Measurements from ENCODE around the gene ZC3H12A. TPM values are rescaled to one million over a fixed set of nuclear protein-coding genes. Genes with fewer than 3 reads are reported as not detected.

Gene ZC3H12A
- total and polyA plus RNA-seq, 2 experiments from 2014 or later: 9.0 to 9.3 TPM

- no peak for TF ChIP-seq CTCF (conservative IDR thresholded peaks at IDR 0.05; ENCODE audit: low read depth in 2 of 2)
- TF ChIP-seq ETS1 (IDR thresholded peaks at IDR 0.05): no peak
- no peak for TF ChIP-seq EZH2 (IDR thresholded peaks at IDR 0.05; ENCODE audit: low read depth, unreplicated experiment)
- no peak for TF ChIP-seq STAT1 (IDR thresholded peaks at IDR 0.05; ENCODE audit: unreplicated experiment)
- no peak for TF ChIP-seq ZNF331 (CRISPR knock-in tag; IDR thresholded peaks at IDR 0.05; ENCODE audit: low read depth)
Observed at GRCh38 chr1:37425221-37425620, 49.2 kb upstream of the ZC3H12A start (continued).

- H3F3A ChIP-seq (replicated peaks; ENCODE audit: low read depth): no peaks in the 10 kb centered on the region
- Mint-ChIP-seq H3K4me1 (peaks cover 9% of the 10 kb centered on the region; the same call in 2 of the 3 replicates), H3K9me3 (no peaks in the 10 kb centered on the region), H3K36me3 (ENCODE audit: low read depth) (no peaks in the 10 kb centered on the region), H3K27me3 (ENCODE audit: insufficient read depth, low read depth, poor library complexity) (peaks cover 18% of the 10 kb centered on the region), H3K27ac (no peak overlapping the region), H3K4me3 (no peak overlapping the region)
- no peaks in the 10 kb centered on the region for H3K9me2 ChIP-seq (ENCODE audit: insufficient read depth)
- H3K4me1 ChIP-seq (ENCODE audit: insufficient read depth): peaks cover 4% of the 10 kb centered on the region; the same call in 1 of the 2 replicates
- H3K36me3 ChIP-seq (ENCODE audit: insufficient read depth): no peaks in the 10 kb centered on the region
- H4K20me1 ChIP-seq (replicated peaks; ENCODE audit: insufficient read depth): no peaks in the 10 kb centered on the region
- DNase-seq (ENCODE audit: low spot score) (no peak), ATAC-seq (no peak)
- H3K4me2 ChIP-seq: no peak overlapping the region
- no peak overlapping the region for H2AFZ ChIP-seq
- no peaks in the 10 kb centered on the region for H3K79me2 ChIP-seq (replicated peaks; ENCODE audit: insufficient read depth)
- TF ChIP-seq ZNF331 (CRISPR knock-in tag; IDR thresholded peaks at IDR 0.05; ENCODE audit: low read depth): no peak
- no peak for TF ChIP-seq CTCF (conservative IDR thresholded peaks at IDR 0.05; ENCODE audit: low read depth in 2 of 2)
- no peak for TF ChIP-seq EZH2 (IDR thresholded peaks at IDR 0.05; ENCODE audit: low read depth, unreplicated experiment)
- TF ChIP-seq STAT1 (IDR thresholded peaks at IDR 0.05; ENCODE audit: unreplicated experiment): no peak
- TF ChIP-seq ZNF114 (CRISPR knock-in tag; IDR thresholded peaks at IDR 0.05): no peak
- no peak for TF ChIP-seq EZH2phosphoT487 (IDR thresholded peaks at IDR 0.05; ENCODE audit: unreplicated experiment)
- no peak for TF ChIP-seq POLR2AphosphoS5 (IDR thresholded peaks at IDR 0.05; ENCODE audit: low read depth)
- no peak for TF ChIP-seq JUNB (IDR thresholded peaks at IDR 0.05; ENCODE audit: unreplicated experiment)
- TF ChIP-seq REST (IDR thresholded peaks at IDR 0.05; ENCODE audit: unreplicated experiment): no peak
- no peak for TF ChIP-seq ETS1 (IDR thresholded peaks at IDR 0.05)
- no peak for TF ChIP-seq CREB1 (CRISPR knock-in tag; IDR thresholded peaks at IDR 0.05; ENCODE audit: low read depth)
- H3K27ac ChIP-seq (ENCODE audit: low read depth): no peak overlapping the region
- no peaks in the 10 kb centered on the region for H3K27me3 ChIP-seq (ENCODE audit: insufficient read depth)
- H3K4me3 ChIP-seq: no peak overlapping the region
Observed at GRCh38 chr1:37429029-37429428, 45.4 kb upstream of the ZC3H12A start.

Measured in GM23338 (cell line).